Activated naive CD8-positive, alpha-beta T cell treated with anti-CD3 and anti-CD28 coated beads for 36 hours (primary cell): ENCODE data around the gene LRRC25. TPM values are rescaled to one million over a fixed set of nuclear protein-coding genes. Genes with fewer than 3 reads are reported as not detected.

Experiments
- DNase-seq: peaks from one replicate; pipeline ENCODE4 v3.0.0; 2021
- H3K27ac Mint-ChIP-seq: one replicate; pipeline ENCODE4 v1.8.0; 2022; ENCODE audit warnings: mild to moderate bottlenecking, moderate library complexity, mixed read lengths
- H3K27me3 Mint-ChIP-seq: one replicate; pipeline ENCODE4 v1.8.0; 2022; ENCODE audit warnings: mild to moderate bottlenecking, mixed read lengths
- H3K36me3 Mint-ChIP-seq: one replicate; pipeline ENCODE4 v1.8.0; 2021; ENCODE audit warnings: mild to moderate bottlenecking, mixed read lengths
- H3K4me1 Mint-ChIP-seq: one replicate; pipeline ENCODE4 v1.8.0; 2021; ENCODE audit warnings: mixed read lengths
- H3K4me3 Mint-ChIP-seq: one replicate; pipeline ENCODE4 v1.8.0; 2022; ENCODE audit warnings: mild to moderate bottlenecking, moderate library complexity, mixed read lengths
- H3K9me3 Mint-ChIP-seq: one replicate; pipeline ENCODE4 v1.8.0; 2022; ENCODE audit warnings: mixed read lengths
- total RNA-seq, 2 experiments: library from RNA; stranded (reverse); gene quantifications; one replicate each; pipeline ENCODE4 v1.2.3, GENCODE V29; 2021

LRRC25 gene
- total RNA-seq, 2 experiments from 2014 or later, result not detected

GRCh38 chr19:18423258-18424020, 26.0 kb upstream of the LRRC25 start:
- Mint-ChIP-seq H3K36me3 (peaks cover 10% of the 10 kb centered on the region), H3K4me3 (peak overlapping the region; percentile 88), H3K9me3 (no peaks in the 10 kb centered on the region), H3K4me1 (peaks cover 49% of the 10 kb centered on the region), H3K27me3 (peaks cover 6% of the 10 kb centered on the region), H3K27ac (no peak overlapping the region)
- no peak for DNase-seq

DNA sequence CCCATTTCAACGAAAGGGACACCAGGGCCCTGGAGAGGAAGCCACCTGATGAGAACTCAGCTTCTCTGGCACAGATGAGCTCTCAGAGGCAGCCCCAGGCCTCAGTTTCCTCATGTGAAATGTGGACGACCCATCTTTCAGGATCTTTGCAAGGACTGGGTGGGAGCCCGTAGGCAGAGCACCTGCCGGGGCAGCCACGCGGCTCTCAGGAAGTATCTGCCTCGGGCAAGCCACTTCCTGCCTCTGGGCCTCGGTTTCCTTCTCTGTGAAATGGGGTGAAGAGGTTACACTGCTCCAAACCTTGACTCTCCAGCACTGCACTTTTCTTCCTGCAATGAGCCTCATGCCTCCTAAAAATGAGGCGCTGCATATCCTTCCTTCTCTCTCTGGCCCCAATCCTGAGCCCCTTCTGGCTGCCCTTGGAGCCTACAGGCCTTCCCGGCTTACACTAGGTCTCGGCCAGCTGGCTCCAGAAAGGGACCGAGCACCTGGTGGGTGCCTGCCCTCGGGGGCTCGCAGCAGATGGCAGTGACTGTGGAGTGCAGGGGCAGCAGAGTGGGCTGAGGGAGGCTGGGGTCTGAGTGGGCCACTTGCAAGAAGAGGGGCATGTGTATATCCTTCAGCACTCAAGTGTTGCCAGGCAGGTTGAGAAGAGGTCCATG, 25.2 kb upstream of the LRRC25 start:
- no peaks in the 10 kb centered on the region for H3K9me3 Mint-ChIP-seq
- H3K27ac Mint-ChIP-seq, result no peak overlapping the region
- H3K36me3 Mint-ChIP-seq, result peaks cover 10% of the 10 kb centered on the region
- peak overlapping the region; percentile 88 for H3K4me3 Mint-ChIP-seq
- H3K4me1 Mint-ChIP-seq, result peaks cover 57% of the 10 kb centered on the region
- DNase-seq, result no peak
- H3K27me3 Mint-ChIP-seq, result peaks cover 12% of the 10 kb centered on the region

DNA sequence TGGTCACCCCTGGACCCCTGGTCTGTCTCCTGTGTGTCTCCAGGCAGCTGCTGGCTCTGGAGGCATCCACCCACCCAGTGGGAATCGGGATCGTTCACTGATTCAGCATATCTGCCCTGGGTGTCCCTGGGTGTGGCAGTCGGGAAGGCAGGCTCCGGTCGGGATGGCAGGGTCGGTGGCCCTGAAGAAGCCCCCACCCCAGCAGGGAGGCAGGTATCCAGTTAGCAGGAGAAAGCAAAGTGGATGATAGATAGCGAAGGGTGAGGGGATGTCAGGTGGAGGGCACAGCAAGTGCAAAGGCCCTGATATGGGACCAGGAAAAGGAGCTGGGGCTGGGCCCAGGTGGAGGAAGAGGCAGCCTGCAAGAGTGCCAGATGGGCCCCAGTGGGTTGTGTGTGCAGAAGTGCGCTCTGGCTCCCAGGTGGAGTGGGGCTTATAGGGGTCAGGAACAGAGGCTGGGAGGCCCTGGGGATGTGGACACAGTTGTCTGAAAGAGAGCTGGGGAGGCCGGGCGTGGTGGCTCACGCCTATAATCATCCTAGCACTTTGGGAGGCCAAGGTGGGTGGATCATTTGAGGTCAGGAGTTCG, 24.0 kb upstream of the LRRC25 start:
- H3K27ac Mint-ChIP-seq, result peak overlapping the region; percentile 63
- H3K4me3 Mint-ChIP-seq, result peak overlapping the region; percentile 88
- H3K9me3 Mint-ChIP-seq, result no peaks in the 10 kb centered on the region
- peaks cover 21% of the 10 kb centered on the region for H3K27me3 Mint-ChIP-seq
- peaks cover 65% of the 10 kb centered on the region for H3K4me1 Mint-ChIP-seq
- no peak for DNase-seq
- H3K36me3 Mint-ChIP-seq, result peaks cover 10% of the 10 kb centered on the region

DNA sequence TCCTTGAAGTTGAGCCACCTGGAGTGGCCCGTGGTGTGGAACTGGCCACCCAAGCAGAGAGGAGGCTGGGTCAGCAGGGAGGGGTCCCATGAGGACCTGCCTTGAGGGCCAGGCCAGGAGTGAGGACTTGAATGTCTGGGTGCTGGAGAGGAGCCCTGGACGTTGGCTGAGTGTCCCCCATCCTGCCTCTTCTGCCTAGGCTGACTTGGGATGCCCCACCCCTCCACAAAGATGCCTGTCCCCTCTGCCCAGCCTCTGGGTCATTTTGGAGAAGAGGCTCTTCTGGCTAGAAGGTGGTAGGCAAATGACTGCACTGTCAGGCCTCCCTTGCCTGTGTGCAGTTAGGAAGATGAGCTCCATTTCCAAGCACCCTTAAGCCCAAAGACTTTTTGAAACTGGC, 23.5 kb upstream of the LRRC25 start:
- no peaks in the 10 kb centered on the region for H3K9me3 Mint-ChIP-seq
- H3K27ac Mint-ChIP-seq, result peak overlapping the region; percentile 25
- H3K4me3 Mint-ChIP-seq, result peak overlapping the region; percentile 88

GRCh38 chr19:18419699-18420460, 22.5 kb upstream of the LRRC25 start:
- Mint-ChIP-seq H3K36me3 (peaks cover 10% of the 10 kb centered on the region), H3K4me3 (peak overlapping the region; percentile 88), H3K4me1 (peaks cover 70% of the 10 kb centered on the region), H3K27ac (peak overlapping the region; percentile 75), H3K9me3 (no peaks in the 10 kb centered on the region), H3K27me3 (peaks cover 33% of the 10 kb centered on the region)
- peak; percentile 64 for DNase-seq

More for the DNA sequence above, 23.5 kb upstream of the LRRC25 start:
- H3K36me3 Mint-ChIP-seq, result peaks cover 10% of the 10 kb centered on the region
- peaks cover 67% of the 10 kb centered on the region for H3K4me1 Mint-ChIP-seq
- DNase-seq, result no peak
- H3K27me3 Mint-ChIP-seq, result peaks cover 27% of the 10 kb centered on the region

DNA sequence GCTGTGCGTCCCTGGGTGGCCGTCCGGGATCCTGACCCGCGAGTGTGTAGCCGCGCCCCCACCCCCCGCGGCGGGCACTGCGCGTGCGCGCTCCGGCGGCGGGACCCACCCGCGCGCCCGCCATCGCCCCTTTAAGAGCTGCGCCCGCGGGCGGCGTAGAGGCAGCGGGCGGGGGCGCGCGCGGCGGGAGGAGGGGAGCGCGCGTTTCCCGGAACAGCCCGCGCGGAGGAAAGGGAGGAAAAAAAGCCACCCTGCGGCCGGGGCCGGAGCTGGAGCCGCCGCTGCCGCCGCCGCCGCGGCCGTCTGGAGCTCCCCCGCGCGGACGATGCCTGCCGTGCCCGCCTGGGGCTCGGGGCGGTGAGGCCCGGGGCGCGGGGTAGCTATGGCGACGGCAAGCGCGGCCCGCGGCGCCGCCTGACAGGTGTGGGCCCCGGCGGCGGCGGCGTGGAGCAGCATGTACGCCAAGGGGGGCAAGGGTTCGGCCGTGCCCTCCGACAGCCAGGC, 21.8 kb upstream of the LRRC25 start, which contains the start of gene SSBP4:
TSS of gene SSBP4 (plus strand) at position 204 of the 504 bp plus-strand sequence. CDS start at position 455, 251 bp downstream.
- Mint-ChIP-seq H3K27me3 (peaks cover 33% of the 10 kb centered on the region), H3K4me3 (peak within 1 kb of the TSS; percentile 88), H3K27ac (peak within 1 kb of the TSS; percentile 75), H3K36me3 (peaks cover 10% of the 10 kb centered on the region), H3K9me3 (no peaks in the 10 kb centered on the region), H3K4me1 (peaks cover 71% of the 10 kb centered on the region)
- peak; percentile 84 for DNase-seq

DNA sequence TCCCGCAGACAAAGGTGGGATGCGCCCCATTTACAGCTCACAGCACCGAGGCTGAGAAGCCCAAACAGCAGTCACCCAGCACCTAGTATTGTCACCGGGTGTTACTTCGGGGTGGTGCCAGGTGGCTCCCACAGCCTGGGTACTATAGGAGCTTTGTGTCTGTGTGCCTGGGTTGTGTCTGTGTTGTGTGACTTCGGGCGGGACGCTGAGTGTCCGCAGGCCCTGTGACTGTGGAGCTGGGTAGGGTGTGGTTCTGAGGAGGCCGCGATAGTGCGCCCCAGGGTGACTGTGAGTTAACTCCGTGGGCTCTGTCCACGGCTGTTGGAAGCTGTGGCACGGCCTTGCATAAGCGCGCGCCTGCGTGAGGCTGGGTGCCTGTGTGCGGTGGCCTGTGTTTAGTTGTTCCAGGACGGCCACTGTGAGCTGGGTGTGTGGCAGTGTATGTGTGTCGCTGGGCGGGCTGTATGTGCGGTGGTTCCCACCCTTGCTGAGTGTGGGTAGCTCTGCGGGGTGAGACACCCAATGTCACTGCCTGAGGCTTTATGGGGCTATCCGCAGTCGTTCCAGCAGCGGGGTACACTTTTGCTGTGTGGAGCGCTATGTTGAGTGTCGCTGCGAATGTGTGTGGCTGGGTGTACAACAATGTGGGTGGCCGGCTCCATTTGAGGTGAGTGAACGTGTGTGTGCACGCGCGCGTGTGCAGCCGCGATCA, 21.2 kb upstream of the LRRC25 start:
- Mint-ChIP-seq H3K27me3 (peaks cover 37% of the 10 kb centered on the region), H3K4me3 (peak overlapping the region; percentile 73), H3K9me3 (no peaks in the 10 kb centered on the region), H3K27ac (peak overlapping the region; percentile 72), H3K4me1 (peaks cover 71% of the 10 kb centered on the region), H3K36me3 (peaks cover 10% of the 10 kb centered on the region)
- DNase-seq, result peak; percentile 51

- Mint-ChIP-seq H3K36me3 (peaks cover 10% of the 10 kb centered on the region), H3K4me1 (peaks cover 68% of the 10 kb centered on the region), H3K27me3 (peaks cover 38% of the 10 kb centered on the region), H3K9me3 (no peaks in the 10 kb centered on the region), H3K27ac (peak overlapping the region; percentile 38), H3K4me3 (peak overlapping the region; percentile 73)
- DNase-seq, result no peak
Measured at GRCh38 chr19:18418029-18418482, 20.6 kb upstream of the LRRC25 start.

DNA sequence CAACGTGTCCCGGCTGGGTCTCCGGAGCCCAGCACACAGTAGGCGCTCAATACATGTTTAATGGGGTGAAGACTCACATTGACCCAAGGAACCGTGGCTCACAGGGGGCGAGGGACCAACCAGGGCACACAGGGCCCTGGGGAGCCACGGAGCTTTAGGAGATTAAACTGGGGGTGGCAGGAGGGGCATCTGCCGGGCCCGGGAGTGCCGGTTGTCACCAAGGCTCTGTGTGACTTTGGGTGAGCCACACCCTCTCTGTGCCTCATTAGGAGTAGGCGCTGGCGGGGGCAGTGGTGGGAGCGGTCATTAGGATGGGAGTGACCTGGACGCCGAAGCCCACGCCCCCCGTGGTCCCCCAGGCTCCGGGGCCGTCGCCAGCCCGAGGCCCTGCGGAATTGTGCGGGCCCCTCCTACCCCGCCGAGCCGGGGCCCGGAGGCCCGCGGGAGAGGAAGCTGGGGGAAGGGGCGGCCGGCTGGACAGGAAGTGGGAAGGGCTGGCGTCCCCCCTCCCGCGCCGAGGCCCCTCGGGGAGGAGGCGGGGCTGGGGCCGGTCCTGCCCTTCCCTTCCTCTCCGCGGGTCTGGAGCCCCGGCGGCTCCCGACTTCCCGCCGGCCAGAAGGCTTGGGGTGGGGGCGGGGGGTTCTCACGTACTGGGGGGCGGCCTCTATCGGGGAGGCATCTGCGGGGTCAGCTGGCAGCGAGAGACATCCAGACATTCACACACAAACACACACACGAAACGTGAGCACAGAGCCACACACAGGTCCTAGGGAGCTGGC, 20.0 kb upstream of the LRRC25 start:
- DNase-seq, result no peak
- Mint-ChIP-seq H3K4me1 (peaks cover 62% of the 10 kb centered on the region), H3K27me3 (peaks cover 44% of the 10 kb centered on the region), H3K36me3 (peaks cover 10% of the 10 kb centered on the region), H3K9me3 (no peaks in the 10 kb centered on the region), H3K27ac (peak overlapping the region; percentile 85), H3K4me3 (peak overlapping the region; percentile 73)

DNA sequence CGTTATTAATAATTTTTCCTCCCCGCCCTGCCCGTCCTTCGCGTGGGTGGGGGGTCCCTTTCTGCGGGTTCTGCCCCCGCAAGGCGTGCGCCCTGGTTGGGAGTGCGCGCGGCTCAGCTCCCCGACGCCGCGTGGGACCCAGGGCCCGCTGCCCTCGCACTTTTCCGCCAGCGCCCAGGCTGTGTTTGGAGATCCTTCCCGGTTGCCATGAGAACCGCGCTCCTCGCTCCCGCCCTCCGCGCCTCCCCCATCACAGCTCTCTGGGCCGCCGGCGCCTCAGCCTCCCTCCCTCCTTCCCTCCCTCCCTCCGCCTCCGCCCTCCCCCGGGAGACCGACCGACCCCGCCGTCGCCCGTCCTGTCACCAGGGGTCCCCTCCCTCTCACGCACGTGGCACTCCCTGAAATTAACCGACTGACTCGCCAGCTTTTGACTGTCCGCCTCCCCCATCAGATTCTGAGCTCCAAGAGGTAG, 19.4 kb upstream of the LRRC25 start:
- peaks cover 8% of the 10 kb centered on the region for H3K36me3 Mint-ChIP-seq
- peak overlapping the region; percentile 85 for H3K27ac Mint-ChIP-seq
- H3K9me3 Mint-ChIP-seq, result no peaks in the 10 kb centered on the region
- H3K4me3 Mint-ChIP-seq, result peak overlapping the region; percentile 73
- peaks cover 45% of the 10 kb centered on the region for H3K27me3 Mint-ChIP-seq
- peaks cover 58% of the 10 kb centered on the region for H3K4me1 Mint-ChIP-seq
- peak; percentile 81 for DNase-seq

DNA sequence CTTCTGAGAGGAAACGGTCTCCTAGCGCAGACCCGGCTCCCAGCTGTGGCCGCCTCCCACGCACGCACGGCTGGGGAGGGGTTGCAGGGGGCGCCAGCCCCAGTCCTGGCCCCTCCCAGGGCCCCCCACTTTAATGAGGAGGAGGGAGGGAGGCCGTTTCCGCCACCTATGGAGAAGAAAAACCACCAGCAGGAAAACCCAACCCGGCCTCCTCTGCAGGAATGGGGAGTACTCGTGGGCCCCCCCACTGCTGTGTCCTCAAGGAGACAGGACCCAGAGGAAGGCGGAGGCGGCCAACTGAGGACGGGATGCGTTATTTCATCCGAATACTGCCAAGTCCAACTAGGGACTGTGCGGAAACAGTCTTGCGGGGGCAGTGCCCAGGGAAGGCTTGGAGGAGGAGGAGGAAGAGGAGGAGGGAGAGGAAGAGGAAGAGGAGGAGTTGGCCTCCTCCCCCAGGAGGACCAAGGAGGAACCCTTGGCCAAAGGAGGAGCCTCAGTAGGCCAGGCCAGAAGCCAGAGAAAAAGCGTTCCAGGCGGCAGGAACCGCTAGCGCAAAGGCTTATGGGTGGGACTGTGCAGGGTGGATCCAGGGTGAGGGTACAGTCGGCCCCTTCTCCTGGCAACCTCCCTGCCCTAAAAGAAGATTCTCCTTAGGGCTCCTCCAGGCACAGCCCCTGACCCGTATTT, 17.9 kb upstream of the LRRC25 start:
- H3K27ac Mint-ChIP-seq, result peak overlapping the region; percentile 75
- peaks cover 49% of the 10 kb centered on the region for H3K4me1 Mint-ChIP-seq
- H3K36me3 Mint-ChIP-seq, result peaks cover 2% of the 10 kb centered on the region
- H3K9me3 Mint-ChIP-seq, result no peaks in the 10 kb centered on the region
- peak overlapping the region; percentile 74 for H3K4me3 Mint-ChIP-seq
- DNase-seq, result no peak
- H3K27me3 Mint-ChIP-seq, result peaks cover 53% of the 10 kb centered on the region

DNA sequence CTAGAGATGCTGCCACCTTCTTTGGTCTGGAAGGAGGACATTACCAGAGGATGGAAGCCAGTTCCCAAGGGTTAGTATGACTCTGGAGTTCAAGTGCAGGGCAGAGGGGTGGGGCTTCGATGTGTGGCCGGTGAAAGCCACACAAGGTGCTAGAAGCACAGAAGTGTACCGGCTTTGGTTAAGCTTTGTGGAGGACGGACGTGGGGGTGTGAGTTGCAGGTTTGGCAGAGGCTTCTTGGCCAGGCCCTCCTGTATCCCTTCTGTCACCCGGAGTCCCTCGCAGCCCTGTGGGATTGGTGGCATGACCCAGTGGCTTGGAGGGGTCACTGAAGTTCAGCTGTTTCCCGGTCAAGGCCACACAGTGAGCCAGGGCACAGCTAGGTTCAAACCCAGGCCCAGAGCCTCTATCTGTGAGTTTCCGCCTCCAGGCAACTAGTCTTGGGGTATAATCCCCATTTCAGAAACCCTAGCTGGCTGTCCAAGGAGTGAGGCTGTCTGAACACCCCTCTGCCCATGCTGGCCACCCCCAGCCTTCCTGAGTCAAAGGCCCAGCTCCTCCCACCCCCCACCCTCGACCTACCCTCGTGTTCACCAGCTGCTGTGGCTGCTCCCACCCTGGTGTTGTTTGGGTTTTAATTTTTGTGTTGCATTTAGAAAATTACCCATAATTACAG, 17.2 kb upstream of the LRRC25 start:
- peaks cover 47% of the 10 kb centered on the region for H3K4me1 Mint-ChIP-seq

More for the DNA sequence above, 17.2 kb upstream of the LRRC25 start:
- no peaks in the 10 kb centered on the region for H3K9me3 Mint-ChIP-seq
- H3K4me3 Mint-ChIP-seq, result peak overlapping the region; percentile 34
- H3K36me3 Mint-ChIP-seq, result no peaks in the 10 kb centered on the region
- peak overlapping the region; percentile 38 for H3K27ac Mint-ChIP-seq
- peaks cover 53% of the 10 kb centered on the region for H3K27me3 Mint-ChIP-seq
- no peak for DNase-seq
